Adrenal gland (tissue), 5 donors: Measurements from ENCODE around the gene ERBB4.

Experiments
- POLR2A ChIP-seq, 2 donors: fragments of 450-650 bp; IDR thresholded peaks; one replicate each; pipeline ENCODE4 v1.6.1; 2017; ENCODE audit warnings: antibody characterized with exemption in 2 of 2, mild to moderate bottlenecking in 2 of 2, moderate library complexity in 1 of 2
- TF ChIP-seq, protein P1 (sequence below), 6 experiments: fragments of 450-650 bp in 4 of 6; fragments of 200-600 bp in 2 of 6; sonication (generic) in 1 of 6; IDR thresholded peaks; 1 replicate in 5 of 6; 2 replicates in 1 of 6; pipeline versions ENCODE4 v1.5.1 to v1.8.0; 2016 to 2021; ENCODE audit warnings: antibody characterized with exemption in 6 of 6, mild to moderate bottlenecking in 2 of 6, moderate library complexity in 1 of 6
- donor health status: DM: no; HTN: no; CAD: no.

DNA sequence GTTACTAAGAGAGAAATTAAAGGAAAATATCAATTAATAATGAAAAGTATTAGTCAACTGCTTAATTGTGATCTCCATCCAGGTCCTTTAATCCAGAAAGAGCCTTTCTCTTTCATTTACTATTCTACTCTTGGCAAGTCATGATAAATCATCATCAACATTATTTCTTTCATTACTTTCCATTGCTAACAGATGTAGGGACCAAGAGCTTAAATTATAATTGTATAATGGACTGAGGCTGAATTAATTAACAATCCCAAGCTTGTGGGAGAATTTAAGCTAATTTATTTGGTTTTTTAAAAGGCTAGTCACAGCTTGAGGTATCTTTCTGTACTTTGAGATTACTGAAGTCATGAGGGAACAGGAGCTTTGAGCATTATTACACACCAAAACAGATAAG lies 223.9 kb downstream of the ERBB4 start:
- TF ChIP-seq, protein P1, sequence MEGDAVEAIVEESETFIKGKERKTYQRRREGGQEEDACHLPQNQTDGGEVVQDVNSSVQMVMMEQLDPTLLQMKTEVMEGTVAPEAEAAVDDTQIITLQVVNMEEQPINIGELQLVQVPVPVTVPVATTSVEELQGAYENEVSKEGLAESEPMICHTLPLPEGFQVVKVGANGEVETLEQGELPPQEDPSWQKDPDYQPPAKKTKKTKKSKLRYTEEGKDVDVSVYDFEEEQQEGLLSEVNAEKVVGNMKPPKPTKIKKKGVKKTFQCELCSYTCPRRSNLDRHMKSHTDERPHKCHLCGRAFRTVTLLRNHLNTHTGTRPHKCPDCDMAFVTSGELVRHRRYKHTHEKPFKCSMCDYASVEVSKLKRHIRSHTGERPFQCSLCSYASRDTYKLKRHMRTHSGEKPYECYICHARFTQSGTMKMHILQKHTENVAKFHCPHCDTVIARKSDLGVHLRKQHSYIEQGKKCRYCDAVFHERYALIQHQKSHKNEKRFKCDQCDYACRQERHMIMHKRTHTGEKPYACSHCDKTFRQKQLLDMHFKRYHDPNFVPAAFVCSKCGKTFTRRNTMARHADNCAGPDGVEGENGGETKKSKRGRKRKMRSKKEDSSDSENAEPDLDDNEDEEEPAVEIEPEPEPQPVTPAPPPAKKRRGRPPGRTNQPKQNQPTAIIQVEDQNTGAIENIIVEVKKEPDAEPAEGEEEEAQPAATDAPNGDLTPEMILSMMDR (IDR thresholded peaks at IDR 0.05): no peak
- TF ChIP-seq POLR2A (IDR thresholded peaks at IDR 0.05): no peak
